Umbilical cord (tissue), 2 donors: Measurements from ENCODE around the gene LNP1. TPM values are rescaled to one million over a fixed set of nuclear protein-coding genes. Genes with fewer than 3 reads are reported as not detected.
"Not testable (repeated sequence)": the region's sequence is repeated elsewhere in the genome, so short reads cannot be mapped to it uniquely, and the experiment has no call there.

Experiments
- DNase-seq: peaks from one replicate; pipeline ENCODE4 v3.0.0-alpha.2; 2015; ENCODE audit warnings: low spot score
- total RNA-seq: library from RNA; depleted of rRNA; stranded (reverse); fragments of >200 nt; gene quantifications from one replicate; pipeline ENCODE4 v1.2.3, GENCODE V29; 2014; ENCODE audit warnings: low replicate concordance; ENCODE audit not compliant: insufficient read depth

Gene LNP1
- total RNA-seq, 1 donor from 2014 or later, result 2.4 TPM

- not testable (repeated sequence) for DNase-seq
These were observed 77.2 kb downstream of the LNP1 start for GRCh38 chr3:100478521-100478920.

GRCh38 chr3:100480081-100480480, 78.7 kb downstream of the LNP1 start:
- no peak for DNase-seq

- no peak for DNase-seq
These were observed 80.8 kb downstream of the LNP1 start for GRCh38 chr3:100482176-100482575.

- no peak for DNase-seq
These were observed 82.2 kb downstream of the LNP1 start for GRCh38 chr3:100483529-100483928.

GRCh38 chr3:100486808-100487207, 85.5 kb downstream of the LNP1 start:
- DNase-seq, result no peak

GRCh38 chr3:100489118-100489517, 87.8 kb downstream of the LNP1 start:
- no peak for DNase-seq

GRCh38 chr3:100492059-100493006, 91.0 kb downstream of the LNP1 start, which contains the start of gene TMEM45A:
TMEM45A (plus strand) TSS chr3:100492619; CDS start chr3:100555212, 62,593 bp downstream.
- DNase-seq, result peak; percentile 98

GRCh38 chr3:100496711-100497261, 95.4 kb downstream of the LNP1 start:
- no peak for DNase-seq

- no peak for DNase-seq
These were observed 98.3 kb downstream of the LNP1 start for GRCh38 chr3:100499651-100500050.

GRCh38 chr3:100500320-100500880, 99.1 kb downstream of the LNP1 start:
- DNase-seq, result peak; percentile 24

- no peak for DNase-seq
These were observed 102.1 kb downstream of the LNP1 start for GRCh38 chr3:100503448-100503847.

Other genes with a start within 250 kb of the LNP1 start
- gene TBC1D23, start 140.5 kb upstream of the LNP1 start, total RNA-seq, result 67.4 TPM
- 8.2 TPM for gene NIT2, start 66.8 kb upstream of the LNP1 start, total RNA-seq
- 58.7 TPM for gene TOMM70, start 450 bp upstream of the LNP1 start, total RNA-seq
- 178 TPM for gene TMEM45A, start 91.1 kb downstream of the LNP1 start, total RNA-seq
- gene ADGRG7, start 208.1 kb downstream of the LNP1 start, total RNA-seq, result 2.9 TPM